Stimulated activated CD8-positive, alpha-beta memory T cell treated with anti-CD3 and anti-CD28 coated beads, Interleukin-4, amount 100 ng/mL, for 4 hours (primary cell): Measurements from ENCODE around the gene RNF112.

ENCODE experiments used
- DNase-seq, 2 donors: peaks; one replicate each; pipeline ENCODE4 v3.0.0-alpha.2; 2020; ENCODE audit warnings: low read depth in 2 of 2, low spot score in 1 of 2

Gene RNF112, protein sequence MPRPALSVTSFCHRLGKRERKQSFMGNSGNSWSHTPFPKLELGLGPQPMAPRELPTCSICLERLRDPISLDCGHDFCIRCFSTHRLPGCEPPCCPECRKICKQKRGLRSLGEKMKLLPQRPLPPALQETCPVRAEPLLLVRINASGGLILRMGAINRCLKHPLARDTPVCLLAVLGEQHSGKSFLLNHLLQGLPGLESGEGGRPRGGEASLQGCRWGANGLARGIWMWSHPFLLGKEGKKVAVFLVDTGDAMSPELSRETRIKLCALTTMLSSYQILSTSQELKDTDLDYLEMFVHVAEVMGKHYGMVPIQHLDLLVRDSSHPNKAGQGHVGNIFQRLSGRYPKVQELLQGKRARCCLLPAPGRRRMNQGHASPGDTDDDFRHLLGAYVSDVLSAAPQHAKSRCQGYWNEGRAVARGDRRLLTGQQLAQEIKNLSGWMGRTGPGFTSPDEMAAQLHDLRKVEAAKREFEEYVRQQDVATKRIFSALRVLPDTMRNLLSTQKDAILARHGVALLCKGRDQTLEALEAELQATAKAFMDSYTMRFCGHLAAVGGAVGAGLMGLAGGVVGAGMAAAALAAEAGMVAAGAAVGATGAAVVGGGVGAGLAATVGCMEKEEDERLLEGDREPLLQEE

GRCh38 chr17:19410875-19411620 lies at the start of gene RNF112:
RNF112 (plus strand) TSS chr17:19411232; CDS start chr17:19411409, 177 bp downstream.
- no peak for DNase-seq

DNA sequence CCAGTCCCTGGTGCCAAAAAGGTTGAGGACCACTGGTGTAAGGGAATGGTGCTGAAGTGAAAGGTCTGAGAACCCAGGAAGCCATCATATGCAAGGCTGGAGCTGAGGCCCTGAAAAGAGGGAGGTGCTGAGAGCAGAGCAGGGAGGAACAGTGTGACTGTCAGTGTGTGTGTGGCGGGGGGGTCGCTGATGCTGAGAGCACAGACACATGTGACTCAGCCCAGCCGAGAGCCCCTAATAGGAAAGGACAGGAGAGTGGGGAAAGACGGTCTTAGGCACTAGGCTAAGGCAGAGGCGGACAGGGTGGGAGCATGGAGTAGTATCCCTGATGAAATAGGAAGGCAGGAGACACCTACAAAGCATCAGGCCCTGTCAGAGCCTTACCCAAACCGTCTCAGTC lies 49.7 kb upstream of the RNF112 start:
- DNase-seq, result no peak

DNA sequence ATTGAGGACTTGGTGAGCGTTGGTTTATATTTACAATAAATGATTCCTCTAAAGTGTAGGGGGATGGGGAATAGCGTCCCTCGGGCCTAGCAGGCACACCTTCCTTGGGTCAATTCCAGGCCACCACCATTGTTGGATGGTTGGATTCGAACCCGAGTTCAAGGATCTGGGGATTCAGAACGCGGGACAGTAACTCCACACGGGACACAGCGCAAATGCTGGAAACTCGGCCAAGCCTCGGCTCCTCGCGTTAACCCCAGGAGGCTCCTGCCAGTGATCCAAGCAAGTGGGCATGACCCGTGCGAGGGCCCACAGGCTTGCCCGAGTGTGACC lies 49.1 kb upstream of the RNF112 start:
- DNase-seq, result no peak

DNA sequence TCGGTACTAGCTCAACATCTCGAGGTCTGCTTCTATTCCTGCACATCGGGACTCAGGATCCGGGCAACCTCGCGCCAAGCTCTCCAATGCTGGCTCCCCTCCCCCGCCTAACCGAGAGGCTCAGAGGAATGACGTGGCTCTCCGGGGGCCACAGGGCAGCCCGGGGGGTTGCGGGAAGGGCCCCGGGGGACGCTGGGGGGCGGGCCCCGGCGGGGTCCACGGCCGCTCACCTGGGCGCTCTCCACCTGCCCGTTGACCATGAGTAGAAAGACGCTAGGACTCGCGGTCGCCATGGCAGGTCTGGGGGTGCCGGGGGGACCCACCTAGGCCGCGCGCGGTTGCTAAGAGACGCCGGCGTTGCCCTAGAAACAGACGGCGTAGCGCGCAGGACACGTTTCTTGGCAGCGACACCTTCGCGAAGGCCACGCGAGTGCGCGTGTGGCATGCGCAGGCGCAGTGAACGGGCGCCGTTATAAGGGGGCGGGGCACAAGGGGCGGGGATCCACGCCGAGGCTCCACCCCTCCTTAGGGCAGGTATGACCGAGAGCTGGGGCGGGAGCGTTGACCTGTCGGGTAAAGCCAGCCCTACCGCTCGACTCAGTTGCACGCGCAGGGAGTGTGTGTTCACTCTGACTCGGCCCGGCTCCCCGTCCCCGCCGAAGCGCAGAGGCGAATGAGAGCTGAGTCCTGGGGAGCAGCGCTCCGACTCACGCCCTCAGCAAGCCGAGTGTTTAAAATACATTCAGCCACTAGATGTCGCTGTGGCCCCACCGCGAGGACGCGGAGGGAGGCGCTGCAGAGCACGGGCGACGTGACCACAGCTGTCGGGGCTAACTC lies 48.5 kb upstream of the RNF112 start, which contains the start of gene B9D1:
B9D1 (minus strand) TSS at position 447 of the 837 bp plus-strand sequence; CDS start at position 293, 154 bp downstream.
- DNase-seq, result peak; percentile 86 to 91

DNA sequence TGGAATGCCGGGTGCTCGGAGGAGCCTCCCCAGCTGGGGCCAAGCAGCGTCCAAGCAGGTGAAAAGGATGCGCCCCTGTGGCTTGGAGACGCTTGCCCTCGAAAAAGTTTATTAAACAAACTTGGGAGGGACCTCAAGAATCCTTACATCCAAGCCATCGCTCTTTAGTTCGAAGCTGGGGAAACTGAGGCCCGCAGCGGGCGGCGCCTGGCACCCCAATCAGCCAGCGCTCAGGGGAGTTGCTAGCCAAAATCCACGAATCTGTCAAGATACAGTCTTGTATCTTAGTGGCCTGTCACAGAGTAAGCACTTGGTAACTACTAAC lies 48.0 kb upstream of the RNF112 start:
- no peak for DNase-seq

- no peak for DNase-seq
These were observed 47.5 kb upstream of the RNF112 start for GRCh38 chr17:19363460-19364035.

DNA sequence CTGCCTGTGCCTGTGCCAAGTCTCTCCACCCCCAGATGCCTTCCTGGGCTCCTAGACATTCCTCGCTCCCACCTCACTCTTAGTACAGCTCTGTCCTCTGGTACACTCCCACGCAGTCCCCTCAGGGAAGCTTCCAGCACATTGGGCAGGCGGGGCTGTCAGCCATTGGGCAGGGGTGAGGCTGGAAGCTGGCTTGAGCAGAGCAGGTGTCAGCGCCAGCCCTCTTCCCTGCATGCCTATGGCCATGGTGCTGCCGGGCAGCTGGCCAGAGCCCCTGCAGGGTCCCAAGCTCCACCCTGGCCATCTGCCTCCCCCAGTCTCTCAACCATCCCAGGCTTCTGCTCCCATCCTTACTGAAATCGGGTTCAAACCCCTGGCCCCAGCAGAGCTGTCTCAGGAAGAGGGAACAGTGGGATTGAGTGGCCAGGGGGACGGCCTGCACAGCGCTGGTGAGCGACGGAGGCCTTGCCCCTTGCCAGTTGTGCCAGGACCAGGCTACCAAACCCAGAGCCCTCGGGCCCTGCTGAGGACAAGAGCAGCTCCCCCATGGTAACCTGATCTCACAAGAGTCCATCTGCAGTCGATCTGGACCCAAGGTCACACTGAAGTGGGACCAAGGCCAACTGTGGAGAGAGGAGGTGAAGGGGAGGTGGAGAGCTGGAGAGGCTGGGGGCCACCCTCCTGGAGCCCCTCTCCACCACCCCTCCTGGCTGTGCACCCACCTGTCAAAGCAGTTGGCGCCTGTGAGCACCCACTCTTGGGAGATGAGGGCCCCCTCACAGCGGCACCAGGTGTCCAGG lies 46.1 kb upstream of the RNF112 start:
- DNase-seq, result no peak

DNA sequence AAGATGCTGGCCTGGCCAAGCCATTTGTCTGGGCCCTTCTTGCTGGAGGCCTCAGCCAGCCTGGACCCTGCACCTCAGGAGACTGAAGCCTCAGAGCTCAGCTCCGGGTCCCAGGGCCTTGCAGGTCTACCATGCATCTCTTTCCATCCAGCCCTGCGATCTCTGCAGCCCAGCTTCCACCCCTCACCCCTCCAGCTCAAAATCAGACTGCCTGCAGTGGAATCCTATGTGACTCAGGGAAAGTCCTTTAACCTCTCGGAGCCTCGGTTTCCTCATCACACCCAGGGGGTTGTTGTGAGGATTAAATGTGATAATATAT lies 45.6 kb upstream of the RNF112 start:
- no peak for DNase-seq

DNA sequence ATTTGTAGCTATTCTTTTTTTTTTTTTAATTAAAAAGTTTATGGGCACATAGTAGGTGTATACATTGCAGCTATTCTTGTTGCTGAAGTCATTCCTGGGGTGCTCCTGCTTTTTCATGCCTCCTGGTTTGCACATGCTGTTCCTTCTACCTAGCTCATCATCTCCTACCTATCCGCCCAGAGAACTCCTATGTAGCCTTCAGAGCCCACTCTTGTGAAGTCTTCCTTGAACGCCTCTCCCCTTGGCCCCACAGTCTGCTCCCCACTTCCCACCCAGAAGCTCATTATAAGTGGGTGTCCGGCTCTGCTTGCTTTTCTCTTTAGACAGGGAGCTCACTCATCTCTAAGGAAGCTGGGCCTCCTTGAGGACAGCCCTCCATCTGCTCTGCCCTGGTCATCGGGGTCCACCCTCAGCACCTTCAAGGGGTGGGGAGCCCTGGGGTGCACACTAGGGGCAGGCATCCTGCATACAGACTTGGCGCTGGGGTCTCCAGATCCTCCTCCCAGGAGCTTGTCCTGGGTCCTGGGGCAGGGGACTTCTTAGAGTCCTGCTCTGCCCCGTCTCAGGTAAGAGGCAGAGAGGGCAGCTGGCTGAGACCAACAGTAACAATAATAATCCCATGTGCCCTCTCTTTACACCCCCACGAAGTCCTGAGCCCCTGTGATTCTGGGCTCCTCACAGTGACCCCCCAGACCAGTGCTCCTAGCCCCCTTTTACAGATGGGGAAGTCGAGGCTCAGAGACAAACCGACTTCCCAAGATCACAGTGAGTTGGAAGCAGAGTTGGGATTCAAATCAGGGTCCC lies 45.0 kb upstream of the RNF112 start:
- no peak for DNase-seq

DNA sequence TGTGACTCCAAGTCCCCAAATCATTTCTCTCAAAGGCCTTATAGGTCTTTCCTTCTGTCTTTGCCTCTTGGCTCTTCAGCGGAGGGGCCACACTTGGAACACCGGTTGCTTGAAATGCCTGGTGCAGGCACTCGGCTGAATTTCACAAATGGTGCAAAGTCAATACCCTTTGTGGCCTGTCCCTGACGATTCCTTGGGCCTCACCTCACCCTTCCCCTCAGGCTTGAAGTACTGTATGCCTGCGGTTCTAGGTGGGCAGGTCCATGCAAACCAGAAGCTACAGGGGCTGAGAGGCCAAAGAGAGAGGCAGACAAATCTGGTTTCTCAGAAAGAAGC lies 44.4 kb upstream of the RNF112 start:
- DNase-seq, result no peak

- DNase-seq, result no peak
These were observed 42.8 kb upstream of the RNF112 start for GRCh38 chr17:19368229-19368628.

DNA sequence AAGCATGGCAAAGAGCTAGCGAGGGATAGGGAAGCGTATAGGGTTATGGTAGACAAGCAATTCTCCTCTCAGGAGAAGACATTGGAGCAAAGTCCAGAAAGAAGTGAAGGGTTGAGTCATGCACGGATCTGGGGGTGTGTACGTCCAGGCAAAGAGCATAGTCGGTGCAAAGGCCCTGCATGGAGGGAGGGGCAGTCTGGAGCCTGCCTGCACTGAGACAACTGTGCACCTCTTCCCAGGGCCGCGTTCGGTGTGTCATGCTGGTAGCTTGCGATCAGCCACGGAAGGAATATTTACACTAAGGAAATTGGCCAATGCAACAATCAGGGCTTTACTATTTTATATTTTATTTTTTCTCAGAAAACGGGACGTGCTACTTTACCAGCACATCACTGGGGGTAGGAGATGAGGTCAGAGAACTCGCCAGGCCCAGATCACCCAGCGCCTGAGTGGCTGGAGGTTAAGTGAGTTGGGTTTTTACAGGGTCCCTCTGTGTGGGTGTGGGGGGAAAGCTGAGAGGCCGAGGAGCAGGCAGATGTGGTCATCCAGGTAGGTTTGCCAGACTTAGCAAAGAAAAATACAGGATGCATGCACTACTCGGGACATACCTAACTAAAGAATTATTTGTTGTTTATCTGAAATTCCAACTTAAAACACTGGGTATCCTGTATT lies 41.8 kb upstream of the RNF112 start:
- DNase-seq, result no peak

GRCh38 chr17:19369846-19370492 lies 41.1 kb upstream of the RNF112 start:
- DNase-seq, result no peak

- DNase-seq, result no peak
These were observed 40.5 kb upstream of the RNF112 start for GRCh38 chr17:19370493-19370960.

DNA sequence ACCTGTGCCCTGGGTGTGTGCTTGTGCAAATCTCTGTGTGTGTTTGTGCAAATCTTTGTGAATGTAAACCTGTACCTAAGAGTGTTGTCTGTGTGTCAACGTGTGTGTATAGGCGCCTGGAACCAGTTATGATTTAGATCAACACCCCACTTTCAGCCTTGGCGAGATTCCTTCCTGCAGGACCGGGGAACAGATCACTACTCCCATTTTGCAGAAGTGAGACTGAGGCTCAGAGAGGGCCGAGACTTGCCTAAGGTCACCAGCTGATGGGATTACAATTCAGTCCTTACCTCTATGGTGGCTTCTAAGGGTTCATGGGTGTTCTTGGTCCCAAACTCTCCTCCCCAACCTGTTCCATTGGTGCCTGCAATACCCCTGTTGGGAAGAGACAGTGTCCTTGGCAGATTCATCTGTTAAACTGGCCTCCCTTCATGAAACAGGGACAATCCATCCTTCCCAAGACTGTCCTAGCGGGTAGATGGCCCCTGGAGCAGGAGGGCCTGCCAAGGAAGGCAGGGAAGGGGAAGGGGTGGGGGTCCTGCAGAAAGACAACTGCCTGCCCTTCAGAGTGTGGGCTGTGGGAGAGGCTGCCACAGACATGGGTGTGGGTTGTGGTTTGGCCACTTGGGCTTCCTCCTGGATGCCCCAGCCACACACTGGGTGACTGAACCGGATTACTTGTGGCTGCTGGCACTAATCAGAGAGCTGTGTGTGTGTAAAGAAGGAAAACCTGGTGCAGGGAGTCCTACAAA lies 39.6 kb upstream of the RNF112 start:
- DNase-seq, result no peak

DNA sequence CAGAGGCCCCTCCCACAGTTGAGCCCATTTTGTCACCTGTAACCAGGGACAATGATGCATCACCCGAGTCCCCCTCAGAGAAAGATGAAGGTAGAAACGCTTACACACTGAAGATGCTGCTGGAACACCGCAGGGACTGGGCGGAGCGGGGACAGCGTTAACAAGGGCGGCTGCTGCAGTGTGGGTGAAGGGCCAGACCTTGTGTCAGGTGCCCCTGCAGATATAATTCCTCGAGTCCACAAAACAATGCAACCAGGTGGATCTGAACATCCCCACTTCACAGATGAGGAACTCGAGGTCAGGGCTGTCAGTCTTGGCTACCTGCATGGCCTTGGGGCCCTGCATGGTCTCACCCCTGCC lies 39.0 kb upstream of the RNF112 start:
- DNase-seq, result no peak

DNA sequence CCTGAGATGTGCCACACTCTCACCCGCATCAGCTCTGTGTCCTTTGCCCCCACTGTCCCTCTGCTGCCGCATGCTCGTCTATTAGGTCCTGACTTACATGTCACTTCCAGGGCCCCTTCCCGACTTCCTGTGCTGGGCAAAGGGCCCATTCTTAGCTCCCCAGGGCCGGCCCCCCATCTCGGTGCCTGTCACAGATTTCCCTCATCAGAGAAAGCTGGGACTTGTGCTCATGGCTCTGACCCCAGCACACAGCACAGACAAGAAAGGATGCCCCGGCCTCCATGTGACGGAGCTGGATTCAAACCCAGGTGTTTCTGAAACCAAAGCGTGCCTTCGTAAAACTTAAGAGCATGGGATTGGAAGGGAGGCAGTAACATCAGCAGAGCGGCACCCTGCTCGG lies 38.6 kb upstream of the RNF112 start:
- DNase-seq, result no peak
